RWPE1 (cell line): Measurements from ENCODE around the gene AGO3.
A peak's percentile ranks its signal among the peaks of the same experiment; 100 is the strongest.

ENCODE experiments used
- CTCF ChIA-PET: fragments of 350-600 bp; sonication (Branson Sonifier 250); formaldehyde crosslinking; extraction: SDS; loops from one replicate; lab custom pipeline; 2021; lab: Yijun Ruan, JAX
- POLR2A ChIA-PET: fragments of 400-600 bp; formaldehyde crosslinking; extraction: SDS; loops from one replicate; lab custom pipeline; 2020; ENCODE audit warnings: antibody characterized with exemption; ENCODE audit not compliant: low non-redundant PET; lab: Yijun Ruan, JAX
- DNase-seq: peaks from one replicate; pipeline ENCODE4 v3.0.0; 2012; ENCODE audit warnings: low spot score
- H3K27ac ChIP-seq: fragments of 450-650 bp; 2 replicates; pipeline ENCODE4 v1.5.1; 2017
- TF ChIP-seq, protein P1 (sequence below): fragments of 450-650 bp; conservative IDR thresholded peaks from 2 replicates; pipeline ENCODE4 v1.5.1; 2017; ENCODE audit warnings: low read depth, mild to moderate bottlenecking

The AGO3 gene

DNA sequence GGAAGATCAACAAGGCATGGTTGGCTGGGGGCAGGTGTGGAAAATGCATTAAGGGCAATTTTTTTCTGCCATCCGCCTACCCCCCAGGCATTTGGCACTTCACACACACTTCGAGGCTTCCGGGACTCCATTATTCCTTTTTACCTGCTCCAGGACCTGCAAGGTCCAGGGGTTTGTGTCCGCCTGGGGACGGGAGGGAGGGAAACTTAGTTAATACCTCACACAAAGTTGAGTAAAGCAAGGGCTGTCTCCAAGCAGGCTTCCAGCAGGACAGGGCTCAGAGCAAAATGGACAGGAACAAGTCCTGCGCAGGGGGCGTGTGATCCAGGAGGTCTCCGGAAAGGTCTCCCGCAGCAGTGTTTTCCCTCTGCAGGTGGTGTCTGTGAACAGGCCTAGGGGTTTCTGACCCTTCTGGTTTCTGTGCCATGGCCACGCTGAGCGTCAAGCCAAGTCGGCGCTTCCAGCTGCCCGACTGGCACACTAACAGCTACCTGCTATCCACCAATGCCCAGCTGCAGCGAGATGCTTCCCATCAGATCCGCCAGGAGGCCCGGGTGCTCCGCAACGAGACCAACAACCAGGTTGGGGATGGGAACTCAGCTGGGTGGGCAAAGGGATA, 153.7 kb downstream of the AGO3 start:
- no peak overlapping the region for H3K27ac ChIP-seq
- CTCF ChIA-PET = no interaction called here
- POLR2A ChIA-PET = no interaction called here
- no peak for DNase-seq
- TF ChIP-seq, protein P1, sequence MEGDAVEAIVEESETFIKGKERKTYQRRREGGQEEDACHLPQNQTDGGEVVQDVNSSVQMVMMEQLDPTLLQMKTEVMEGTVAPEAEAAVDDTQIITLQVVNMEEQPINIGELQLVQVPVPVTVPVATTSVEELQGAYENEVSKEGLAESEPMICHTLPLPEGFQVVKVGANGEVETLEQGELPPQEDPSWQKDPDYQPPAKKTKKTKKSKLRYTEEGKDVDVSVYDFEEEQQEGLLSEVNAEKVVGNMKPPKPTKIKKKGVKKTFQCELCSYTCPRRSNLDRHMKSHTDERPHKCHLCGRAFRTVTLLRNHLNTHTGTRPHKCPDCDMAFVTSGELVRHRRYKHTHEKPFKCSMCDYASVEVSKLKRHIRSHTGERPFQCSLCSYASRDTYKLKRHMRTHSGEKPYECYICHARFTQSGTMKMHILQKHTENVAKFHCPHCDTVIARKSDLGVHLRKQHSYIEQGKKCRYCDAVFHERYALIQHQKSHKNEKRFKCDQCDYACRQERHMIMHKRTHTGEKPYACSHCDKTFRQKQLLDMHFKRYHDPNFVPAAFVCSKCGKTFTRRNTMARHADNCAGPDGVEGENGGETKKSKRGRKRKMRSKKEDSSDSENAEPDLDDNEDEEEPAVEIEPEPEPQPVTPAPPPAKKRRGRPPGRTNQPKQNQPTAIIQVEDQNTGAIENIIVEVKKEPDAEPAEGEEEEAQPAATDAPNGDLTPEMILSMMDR = no peak

DNA sequence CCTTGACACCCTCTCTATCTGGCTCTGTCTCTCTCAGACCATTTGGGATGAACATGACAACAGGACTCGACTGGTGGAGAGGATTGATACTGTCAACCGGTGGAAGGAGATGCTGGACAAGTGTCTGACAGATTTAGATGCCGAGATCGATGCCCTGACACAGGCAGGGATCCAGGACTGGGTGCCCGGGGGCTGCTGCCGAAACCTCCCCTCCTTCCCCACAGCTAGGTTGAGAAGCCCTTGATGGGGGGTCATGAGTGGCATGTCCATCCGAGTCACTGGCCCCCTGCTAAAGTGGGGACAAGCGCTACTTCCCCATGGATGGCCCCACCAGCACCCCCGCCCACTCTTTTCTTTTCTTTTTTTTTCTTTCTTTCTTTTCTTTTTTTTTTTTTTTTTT, 154.2 kb downstream of the AGO3 start:
- TF ChIP-seq, protein P1 = no peak
- DNase-seq = no peak
- POLR2A ChIA-PET = no interaction called here
- H3K27ac ChIP-seq = no peak overlapping the region
- CTCF ChIA-PET = no interaction called here

DNA sequence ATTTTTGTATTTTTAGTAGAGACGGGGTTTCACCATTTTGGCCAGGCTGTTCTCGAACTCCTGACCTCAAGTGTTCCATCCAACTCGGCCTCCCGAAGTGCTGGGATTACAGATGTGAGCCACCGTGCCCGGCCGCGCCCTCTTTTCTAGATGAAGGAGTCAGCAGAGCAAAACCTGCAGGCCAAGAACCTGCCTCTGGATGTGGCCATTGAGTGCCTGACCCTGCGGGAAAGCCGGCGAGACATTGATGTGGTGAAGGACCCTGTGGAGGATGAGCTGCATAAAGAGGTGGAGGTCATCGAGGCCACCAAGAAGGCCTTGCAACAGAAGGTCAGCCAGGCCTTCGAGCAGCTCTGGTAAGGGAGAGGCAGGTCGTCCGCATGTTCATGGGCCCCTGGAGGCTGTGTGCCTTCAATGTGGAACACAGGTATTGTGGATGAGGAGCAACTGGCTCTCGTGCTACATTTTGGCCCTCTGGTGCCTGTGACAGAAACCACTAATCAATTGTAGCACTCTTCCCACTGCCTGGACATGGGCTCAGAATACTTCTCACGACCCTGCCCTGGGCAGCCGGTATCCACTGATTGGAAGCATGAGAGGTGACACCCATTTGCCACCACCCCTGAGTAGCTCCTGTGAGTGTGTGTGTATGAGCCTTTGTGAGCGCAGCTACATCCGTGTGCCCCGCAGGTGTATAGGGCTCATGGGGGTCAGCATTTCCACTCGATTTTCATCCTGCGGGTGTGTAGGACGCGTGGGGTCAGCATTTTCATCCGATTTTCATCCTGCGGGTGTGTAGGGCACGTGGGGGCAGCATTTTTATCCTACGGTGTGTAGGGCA, 155.0 kb downstream of the AGO3 start:
- CTCF ChIA-PET = interaction anchor here (0.6 kb wide), 2 partner anchors 291 to 675 kb away, joined by 3 read pairs; no protein-coding TSS in a partner anchor
- POLR2A ChIA-PET = no interaction called here
- no peak for DNase-seq
- TF ChIP-seq, protein P1 = no peak
- H3K27ac ChIP-seq = no peak overlapping the region

DNA sequence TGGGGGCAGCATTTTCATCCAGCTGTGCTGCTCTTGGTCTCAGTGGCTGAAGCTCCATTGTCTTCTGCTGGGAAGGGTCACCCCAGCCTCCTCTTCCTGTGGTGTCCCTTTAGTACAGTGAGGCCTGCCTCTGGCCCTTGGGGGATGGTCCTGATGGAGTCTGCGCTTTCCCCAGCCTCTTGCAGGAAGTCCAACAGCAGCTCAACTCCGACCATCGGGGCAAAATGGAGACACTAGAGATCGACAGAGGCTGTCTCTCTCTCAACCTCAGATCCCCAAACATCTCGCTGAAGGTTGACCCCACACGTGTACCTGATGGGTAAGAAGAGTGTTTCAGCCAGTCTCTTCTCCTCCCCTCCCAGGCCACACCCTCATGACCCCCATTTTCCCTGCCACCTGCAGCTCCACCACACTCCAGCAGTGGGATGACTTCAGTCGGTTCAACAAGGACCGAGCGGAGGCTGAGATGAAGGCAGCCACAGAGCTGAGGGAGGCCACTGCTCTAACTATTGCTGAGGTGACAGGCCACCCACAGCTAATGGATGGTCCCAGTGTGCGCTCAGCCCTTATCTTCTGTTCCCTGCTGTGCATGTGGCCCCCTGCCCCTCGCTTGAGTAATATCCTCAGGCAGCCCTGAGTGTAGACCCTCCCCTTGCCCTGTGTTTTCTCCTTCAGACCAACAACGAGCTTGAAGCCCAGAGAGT, 155.8 kb downstream of the AGO3 start:
- TF ChIP-seq, protein P1 = no peak
- DNase-seq = no peak
- ChIA-PET CTCF (no interaction called here), POLR2A (no interaction called here)
- no peak overlapping the region for H3K27ac ChIP-seq

DNA sequence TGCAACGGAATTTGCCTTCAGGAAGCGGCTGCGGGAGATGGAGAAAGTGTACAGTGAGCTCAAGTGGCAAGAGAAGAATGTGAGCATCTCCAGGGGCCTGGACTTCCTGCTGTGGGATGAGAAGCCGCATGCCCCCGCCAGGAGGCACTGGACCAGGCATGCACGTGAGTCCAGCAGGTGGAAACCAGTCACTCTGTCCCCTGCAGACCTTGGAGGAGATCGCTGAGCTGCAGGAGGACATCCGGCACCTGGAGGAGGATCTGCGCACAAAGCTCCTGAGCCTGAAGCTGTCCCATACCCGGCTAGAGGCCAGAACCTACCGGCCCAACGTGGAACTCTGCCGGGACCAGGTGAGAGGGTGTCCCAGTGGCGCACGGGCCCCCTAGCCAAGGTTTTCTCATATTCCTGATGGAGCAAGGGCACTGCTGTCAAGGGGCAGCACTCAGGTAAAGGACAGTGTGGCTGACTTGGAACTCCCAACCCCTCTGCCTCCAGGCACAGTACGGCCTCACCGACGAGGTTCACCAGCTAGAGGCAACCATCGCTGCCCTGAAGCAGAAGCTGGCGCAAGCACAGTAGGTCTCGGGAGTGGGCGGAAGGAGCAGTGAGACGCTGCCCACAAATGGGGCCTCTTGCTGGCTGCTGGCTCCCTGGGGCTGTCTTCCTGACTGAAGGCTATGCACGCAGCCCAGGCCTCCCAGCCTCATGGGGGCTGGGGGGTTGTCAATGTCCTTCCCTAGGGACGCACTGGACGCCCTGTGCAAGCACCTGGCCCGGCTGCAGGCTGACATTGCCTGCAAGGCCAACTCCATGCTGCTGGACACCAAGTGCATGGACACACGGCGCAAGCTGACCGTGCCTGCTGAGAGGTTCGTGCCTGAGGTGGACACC, 156.6 kb downstream of the AGO3 start:
- ChIA-PET POLR2A (no interaction called here), CTCF (interaction anchor here (0.6 kb wide), 1 partner anchor 62 kb away, joined by 3 read pairs; no protein-coding TSS in a partner anchor)
- TF ChIP-seq, protein P1 = no peak
- H3K27ac ChIP-seq = peak overlapping the region; percentile 75
- DNase-seq = no peak
